K562 (cell line): ENCODE measurements around the gene TLX2. TPM values are rescaled to one million over a fixed set of nuclear protein-coding genes. Genes with fewer than 3 reads are reported as not detected.

ENCODE experiments used
- HNRNPH1 ChIP-seq: fragments of 200-400 bp; formaldehyde crosslinking; optimal IDR thresholded peaks from 2 replicates; pipeline ENCODE3; 2017; ENCODE audit warnings: low read depth, mild to moderate bottlenecking, low read length, moderate library complexity
- KDM1A ChIP-seq, 2 experiments: fragments of 450-650 bp; IDR thresholded peaks; 2 replicates each; pipeline ENCODE4 v1.6.1; 2016; ENCODE audit warnings: mild to moderate bottlenecking in 2 of 2
- ZBTB5 ChIP-seq: fragments of 450-650 bp; IDR thresholded peaks from 2 replicates; pipeline ENCODE4 v1.6.1; 2017; ENCODE audit warnings: antibody characterized with exemption
- ZNF57 ChIP-seq: fragments of 450-650 bp; formaldehyde crosslinking; IDR thresholded peaks from 2 replicates; pipeline ENCODE4 v1.4.0; 2020; ENCODE audit warnings: mild to moderate bottlenecking, moderate library complexity
- ZNF668 ChIP-seq: fragments of 250-450 bp; sonication (Bioruptor Pico); IDR thresholded peaks from 2 replicates; pipeline ENCODE4 v1.8.0; 2022; ENCODE audit warnings: mild to moderate bottlenecking, inconsistent platforms
- ZNF77 ChIP-seq: fragments of 250-450 bp; sonication (Bioruptor Pico); IDR thresholded peaks from 2 replicates; pipeline ENCODE4 v1.5.0; 2020
- polyA plus RNA-seq, 8 experiments: library from polyadenylated mRNA; depleted of rRNA in 4 of 8; stranded (reverse) in 5 of 8; unstranded in 3 of 8; fragments of >200 nt; fragmentation: Nextera tagmentation in 2 of 8; fragmentation: Illumina TruSeq in 1 of 8; extraction: Ambion mirVana in 2 of 8; extraction: Trizol in 1 of 8; gene quantifications; 2 replicates each; pipeline versions ENCODE4 v1.2.1 to v1.2.3, GENCODE V29; 2011 to 2014; ENCODE audit warnings: inconsistent platforms in 1 of 8, missing spikeins in 1 of 8
- total RNA-seq, 7 experiments: library from RNA; depleted of rRNA in 6 of 7; stranded (reverse); fragments of >200 nt in 6 of 7; fragmentation: Illumina TruSeq in 2 of 7; extraction: Trizol in 2 of 7; gene quantifications; 2 replicates each; pipeline versions ENCODE4 v1.2.1 to v1.2.3, GENCODE V29; 2011 to 2021; ENCODE audit warnings: low replicate concordance in 1 of 7
- TF ChIP-seq, protein P1 (sequence below): fragments of 450-650 bp; IDR thresholded peaks from 2 replicates; pipeline ENCODE4 v1.7.0; 2016; ENCODE audit warnings: borderline replicate concordance
- TF ChIP-seq, protein P2 (sequence below): sonication (generic); formaldehyde crosslinking; IDR thresholded peaks from 2 replicates; pipeline ENCODE4 v1.8.0; 2022; ENCODE audit warnings: mild to moderate bottlenecking, low read depth, missing genetic modification reagents

The TLX2 gene
- total and polyA plus RNA-seq, 9 of the 15 experiments (the other 6 are each of a cell fraction or from before 2014, with no cell fraction given): not detected

- TF ChIP-seq ZNF668 (CRISPR knock-in tag) (no peak), ZNF77 (no peak), ZBTB5 (no peak), HNRNPH1 (no peak), KDM1A (IDR thresholded peaks at IDR 0.05) (no peak), ZNF57 (CRISPR knock-in tag) (no peak)
- TF ChIP-seq, protein P1, sequence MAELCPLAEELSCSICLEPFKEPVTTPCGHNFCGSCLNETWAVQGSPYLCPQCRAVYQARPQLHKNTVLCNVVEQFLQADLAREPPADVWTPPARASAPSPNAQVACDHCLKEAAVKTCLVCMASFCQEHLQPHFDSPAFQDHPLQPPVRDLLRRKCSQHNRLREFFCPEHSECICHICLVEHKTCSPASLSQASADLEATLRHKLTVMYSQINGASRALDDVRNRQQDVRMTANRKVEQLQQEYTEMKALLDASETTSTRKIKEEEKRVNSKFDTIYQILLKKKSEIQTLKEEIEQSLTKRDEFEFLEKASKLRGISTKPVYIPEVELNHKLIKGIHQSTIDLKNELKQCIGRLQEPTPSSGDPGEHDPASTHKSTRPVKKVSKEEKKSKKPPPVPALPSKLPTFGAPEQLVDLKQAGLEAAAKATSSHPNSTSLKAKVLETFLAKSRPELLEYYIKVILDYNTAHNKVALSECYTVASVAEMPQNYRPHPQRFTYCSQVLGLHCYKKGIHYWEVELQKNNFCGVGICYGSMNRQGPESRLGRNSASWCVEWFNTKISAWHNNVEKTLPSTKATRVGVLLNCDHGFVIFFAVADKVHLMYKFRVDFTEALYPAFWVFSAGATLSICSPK: no peak
- TF ChIP-seq, protein P2, sequence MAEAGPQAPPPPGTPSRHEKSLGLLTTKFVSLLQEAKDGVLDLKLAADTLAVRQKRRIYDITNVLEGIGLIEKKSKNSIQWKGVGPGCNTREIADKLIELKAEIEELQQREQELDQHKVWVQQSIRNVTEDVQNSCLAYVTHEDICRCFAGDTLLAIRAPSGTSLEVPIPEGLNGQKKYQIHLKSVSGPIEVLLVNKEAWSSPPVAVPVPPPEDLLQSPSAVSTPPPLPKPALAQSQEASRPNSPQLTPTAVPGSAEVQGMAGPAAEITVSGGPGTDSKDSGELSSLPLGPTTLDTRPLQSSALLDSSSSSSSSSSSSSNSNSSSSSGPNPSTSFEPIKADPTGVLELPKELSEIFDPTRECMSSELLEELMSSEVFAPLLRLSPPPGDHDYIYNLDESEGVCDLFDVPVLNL (CRISPR knock-in tag): no peak
These were observed 6.9 kb upstream of the TLX2 start, which contains the start of gene PCGF1 (continued) for GRCh38 chr2:74507145-74507925.
